ENCODE data around the gene NCEH1.

NCEH1 gene

DNA sequence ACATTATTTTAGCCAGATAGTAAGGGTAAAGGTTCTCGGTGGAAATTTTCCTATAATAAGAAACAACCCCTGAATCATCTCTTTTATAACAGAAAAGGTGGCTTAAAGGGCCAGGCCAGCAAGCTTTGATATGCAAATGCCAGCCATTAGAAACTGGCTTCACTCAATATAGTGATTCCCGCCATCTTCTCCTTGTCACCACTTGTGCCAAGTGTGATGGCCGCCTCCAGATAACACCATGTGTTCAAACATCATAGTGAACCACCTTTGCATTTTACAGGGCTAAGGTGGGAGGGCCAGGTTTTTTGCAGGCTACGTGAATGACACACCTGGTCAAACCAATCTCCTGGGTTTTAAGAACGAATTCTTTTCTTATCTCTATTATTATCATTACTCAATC is 31.3 kb downstream of the NCEH1 start:
- Histone ChIP-seq H3K36me3 (ENCODE audit: low read depth) (no peaks in the 10 kb centered on the region), H3K4me3 (ENCODE audit: severe bottlenecking) (no peak overlapping the region), H3K27ac (ENCODE audit: poor library complexity, severe bottlenecking) (no peak overlapping the region), H3K9me3 (ENCODE audit: severe bottlenecking) (no peaks in the 10 kb centered on the region), H3K4me1 (ENCODE audit: insufficient read depth, poor library complexity, severe bottlenecking) (peaks cover 50% of the 10 kb centered on the region), H3K27me3 (ENCODE audit: insufficient read depth, poor library complexity, severe bottlenecking) (no peaks in the 10 kb centered on the region)
- no peak for TF ChIP-seq CTCF (IDR thresholded peaks at IDR 0.05; ENCODE audit: poor library complexity, severe bottlenecking)
- DNase-seq (ENCODE audit: low spot score) = no peak
- ATAC-seq (ENCODE audit: low read depth) = no peak

- H3K9me3 ChIP-seq (ENCODE audit: severe bottlenecking) = no peaks in the 10 kb centered on the region
- no peaks in the 10 kb centered on the region for H3K36me3 ChIP-seq (ENCODE audit: low read depth)
- no peak for DNase-seq (ENCODE audit: low spot score)
- H3K4me1 ChIP-seq (ENCODE audit: insufficient read depth, poor library complexity, severe bottlenecking) = peaks cover 50% of the 10 kb centered on the region
- TF ChIP-seq CTCF (IDR thresholded peaks at IDR 0.05; ENCODE audit: poor library complexity, severe bottlenecking) = no peak
- H3K27ac ChIP-seq (ENCODE audit: poor library complexity, severe bottlenecking) = peak overlapping the region; percentile 72
- no peak for ATAC-seq (ENCODE audit: low read depth)
- no peaks in the 10 kb centered on the region for H3K27me3 ChIP-seq (ENCODE audit: insufficient read depth, poor library complexity, severe bottlenecking)
- no peak overlapping the region for H3K4me3 ChIP-seq (ENCODE audit: severe bottlenecking)
Measured at GRCh38 chr3:172678068-172678467, 32.8 kb downstream of the NCEH1 start.

GRCh38 chr3:172676196-172676922 is 34.5 kb downstream of the NCEH1 start:
- Histone ChIP-seq H3K27me3 (ENCODE audit: insufficient read depth, poor library complexity, severe bottlenecking) (no peaks in the 10 kb centered on the region), H3K27ac (ENCODE audit: poor library complexity, severe bottlenecking) (peak overlapping the region; percentile 72), H3K4me1 (ENCODE audit: insufficient read depth, poor library complexity, severe bottlenecking) (peaks cover 49% of the 10 kb centered on the region), H3K9me3 (ENCODE audit: severe bottlenecking) (no peaks in the 10 kb centered on the region), H3K4me3 (ENCODE audit: severe bottlenecking) (no peak overlapping the region), H3K36me3 (ENCODE audit: low read depth) (no peaks in the 10 kb centered on the region)
- TF ChIP-seq CTCF (IDR thresholded peaks at IDR 0.05; ENCODE audit: poor library complexity, severe bottlenecking) = no peak
- no peak for DNase-seq (ENCODE audit: low spot score)
- no peak for ATAC-seq (ENCODE audit: low read depth)

- H3K36me3 ChIP-seq (ENCODE audit: low read depth) = no peaks in the 10 kb centered on the region
- no peak overlapping the region for H3K4me3 ChIP-seq (ENCODE audit: severe bottlenecking)
- no peaks in the 10 kb centered on the region for H3K27me3 ChIP-seq (ENCODE audit: insufficient read depth, poor library complexity, severe bottlenecking)
- no peaks in the 10 kb centered on the region for H3K9me3 ChIP-seq (ENCODE audit: severe bottlenecking)
- TF ChIP-seq CTCF (IDR thresholded peaks at IDR 0.05; ENCODE audit: poor library complexity, severe bottlenecking) = peak; percentile 91
- no peak for ATAC-seq (ENCODE audit: low read depth)
- H3K4me1 ChIP-seq (ENCODE audit: insufficient read depth, poor library complexity, severe bottlenecking) = peaks cover 44% of the 10 kb centered on the region
- no peak for DNase-seq (ENCODE audit: low spot score)
- H3K27ac ChIP-seq (ENCODE audit: poor library complexity, severe bottlenecking) = peak overlapping the region; percentile 72
Measured at GRCh38 chr3:172675441-172676193, 35.2 kb downstream of the NCEH1 start.
